ENCODE results near the gene DMRT2. TPM values are rescaled to one million over a fixed set of nuclear protein-coding genes. Genes with fewer than 3 reads are reported as not detected.

The DMRT2 gene
- total RNA-seq, 4 donors from 2014 or later = 6.8 to 19.0 (median 7.8) TPM

DNA sequence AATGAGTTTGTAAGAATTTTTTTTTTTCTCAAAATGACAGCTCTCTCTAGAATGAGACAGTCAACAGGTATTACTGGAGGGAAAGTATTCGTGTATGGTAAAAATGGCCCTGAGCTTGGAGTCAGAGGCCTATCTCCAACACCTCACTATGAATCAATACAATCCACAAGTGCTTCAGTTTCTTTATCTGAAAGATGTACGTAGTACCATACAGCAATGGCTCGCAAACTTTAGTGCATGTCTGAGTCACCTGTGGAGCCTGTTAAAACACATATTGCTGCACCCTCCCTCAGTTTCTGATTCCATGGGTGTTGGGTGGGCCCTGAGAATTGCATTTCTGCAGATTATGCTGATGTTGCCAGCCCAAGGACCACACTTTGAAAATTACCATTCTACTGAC lies 44.6 kb downstream of the DMRT2 start:
- TF ChIP-seq, protein P1, sequence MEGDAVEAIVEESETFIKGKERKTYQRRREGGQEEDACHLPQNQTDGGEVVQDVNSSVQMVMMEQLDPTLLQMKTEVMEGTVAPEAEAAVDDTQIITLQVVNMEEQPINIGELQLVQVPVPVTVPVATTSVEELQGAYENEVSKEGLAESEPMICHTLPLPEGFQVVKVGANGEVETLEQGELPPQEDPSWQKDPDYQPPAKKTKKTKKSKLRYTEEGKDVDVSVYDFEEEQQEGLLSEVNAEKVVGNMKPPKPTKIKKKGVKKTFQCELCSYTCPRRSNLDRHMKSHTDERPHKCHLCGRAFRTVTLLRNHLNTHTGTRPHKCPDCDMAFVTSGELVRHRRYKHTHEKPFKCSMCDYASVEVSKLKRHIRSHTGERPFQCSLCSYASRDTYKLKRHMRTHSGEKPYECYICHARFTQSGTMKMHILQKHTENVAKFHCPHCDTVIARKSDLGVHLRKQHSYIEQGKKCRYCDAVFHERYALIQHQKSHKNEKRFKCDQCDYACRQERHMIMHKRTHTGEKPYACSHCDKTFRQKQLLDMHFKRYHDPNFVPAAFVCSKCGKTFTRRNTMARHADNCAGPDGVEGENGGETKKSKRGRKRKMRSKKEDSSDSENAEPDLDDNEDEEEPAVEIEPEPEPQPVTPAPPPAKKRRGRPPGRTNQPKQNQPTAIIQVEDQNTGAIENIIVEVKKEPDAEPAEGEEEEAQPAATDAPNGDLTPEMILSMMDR (IDR thresholded peaks at IDR 0.05; ENCODE audit: low read depth) = no peak

DNA sequence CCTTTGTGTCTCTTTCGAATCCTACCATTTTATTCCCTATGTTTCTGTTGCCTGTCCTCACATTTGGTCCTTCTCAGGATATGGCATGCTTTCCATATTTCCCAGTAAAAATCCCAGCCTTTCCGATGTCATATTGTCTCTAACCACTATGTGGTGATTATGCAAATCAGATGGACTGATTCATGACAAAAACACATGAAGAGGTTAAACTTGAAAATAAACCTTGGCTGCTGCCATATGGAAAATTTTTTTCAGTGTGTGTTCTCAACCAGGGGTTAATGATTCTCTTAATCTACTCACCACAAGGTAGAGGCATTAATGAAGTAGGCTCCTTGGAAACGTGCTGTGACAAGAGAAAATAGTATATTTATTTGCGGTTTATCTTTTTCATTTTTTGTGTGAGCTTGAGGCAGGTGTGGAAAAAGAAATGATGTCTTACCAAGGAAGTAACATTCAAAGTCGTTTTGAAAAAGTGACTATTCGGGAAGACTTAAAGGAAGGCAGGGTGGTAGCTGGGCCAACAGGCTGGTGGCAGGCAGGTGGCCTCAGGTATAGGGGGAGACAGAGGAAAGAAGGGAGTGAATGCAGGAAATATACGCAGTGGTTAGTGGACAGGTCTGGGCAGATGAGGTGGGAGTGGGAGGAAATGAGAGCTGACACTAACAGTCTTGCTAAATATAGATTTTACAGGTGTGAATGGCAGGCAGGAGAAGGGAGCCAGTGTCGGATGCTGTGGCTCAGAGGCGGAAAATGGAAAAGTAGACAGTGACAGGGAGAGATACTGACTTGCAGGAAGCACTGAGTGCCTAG lies 46.2 kb downstream of the DMRT2 start:
- TF ChIP-seq, protein P1 (IDR thresholded peaks at IDR 0.05; ENCODE audit: low read depth) = no peak

DNA sequence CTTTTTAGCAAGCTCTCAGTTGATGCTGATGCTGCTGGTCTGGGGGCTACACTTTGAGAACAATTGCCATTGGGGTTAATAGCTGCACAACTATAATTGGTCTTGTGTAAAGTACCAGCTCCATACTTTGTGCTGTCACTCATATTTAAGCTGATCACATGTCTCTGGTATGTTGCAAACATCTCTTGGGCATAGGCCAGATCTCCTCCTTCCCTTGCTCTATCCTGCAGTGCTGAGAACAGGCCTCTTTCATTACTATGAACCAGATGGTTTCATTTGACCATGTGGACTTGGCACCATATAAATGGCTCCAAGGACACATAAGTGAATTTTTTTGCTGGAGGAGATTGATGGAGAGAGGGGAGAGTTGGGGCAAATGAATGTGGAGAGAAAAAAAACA lies 48.4 kb downstream of the DMRT2 start:
- TF ChIP-seq, protein P1 (IDR thresholded peaks at IDR 0.05; ENCODE audit: low read depth) = no peak

DNA sequence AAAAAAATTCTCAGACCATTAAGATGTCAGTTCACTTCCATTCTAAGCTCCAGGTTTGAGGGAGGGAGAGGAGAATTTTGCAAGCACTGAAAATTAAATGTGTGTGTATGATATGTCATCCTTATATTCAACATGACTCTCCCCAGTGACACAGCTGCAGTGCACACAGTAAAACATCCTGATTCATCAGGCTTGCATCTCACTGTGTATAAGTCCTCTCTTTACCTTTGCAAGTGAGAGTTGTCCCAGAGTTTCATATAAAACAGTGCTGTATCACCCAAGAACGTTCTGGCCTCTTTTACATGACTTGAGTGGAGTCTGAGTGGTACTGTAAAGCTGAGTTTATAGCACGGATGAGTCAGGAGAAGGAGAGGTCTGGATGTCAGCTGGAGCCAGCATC lies 50.0 kb downstream of the DMRT2 start:
- TF ChIP-seq, protein P1 (IDR thresholded peaks at IDR 0.05; ENCODE audit: low read depth) = no peak

DNA sequence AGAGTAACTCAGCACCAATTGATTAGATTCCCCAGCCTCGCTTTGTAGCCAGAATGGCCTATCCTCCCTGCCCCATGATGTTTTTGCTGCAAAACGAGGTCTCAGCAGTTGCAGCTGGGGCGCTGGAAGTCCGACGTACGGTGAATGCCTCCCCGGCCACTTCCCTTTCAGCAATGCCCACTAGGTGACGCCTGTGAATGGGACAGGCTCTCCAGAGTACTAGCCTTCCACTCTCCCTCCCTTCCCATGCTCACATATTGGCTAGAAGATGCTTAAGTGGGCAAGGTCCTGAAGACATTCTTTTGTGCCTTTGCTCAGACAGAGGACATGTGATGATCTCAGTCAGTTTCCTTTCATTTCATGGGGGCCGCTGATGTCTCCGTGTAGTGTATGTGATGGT lies 50.8 kb downstream of the DMRT2 start:
- TF ChIP-seq, protein P1 (IDR thresholded peaks at IDR 0.05; ENCODE audit: low read depth) = no peak

DNA sequence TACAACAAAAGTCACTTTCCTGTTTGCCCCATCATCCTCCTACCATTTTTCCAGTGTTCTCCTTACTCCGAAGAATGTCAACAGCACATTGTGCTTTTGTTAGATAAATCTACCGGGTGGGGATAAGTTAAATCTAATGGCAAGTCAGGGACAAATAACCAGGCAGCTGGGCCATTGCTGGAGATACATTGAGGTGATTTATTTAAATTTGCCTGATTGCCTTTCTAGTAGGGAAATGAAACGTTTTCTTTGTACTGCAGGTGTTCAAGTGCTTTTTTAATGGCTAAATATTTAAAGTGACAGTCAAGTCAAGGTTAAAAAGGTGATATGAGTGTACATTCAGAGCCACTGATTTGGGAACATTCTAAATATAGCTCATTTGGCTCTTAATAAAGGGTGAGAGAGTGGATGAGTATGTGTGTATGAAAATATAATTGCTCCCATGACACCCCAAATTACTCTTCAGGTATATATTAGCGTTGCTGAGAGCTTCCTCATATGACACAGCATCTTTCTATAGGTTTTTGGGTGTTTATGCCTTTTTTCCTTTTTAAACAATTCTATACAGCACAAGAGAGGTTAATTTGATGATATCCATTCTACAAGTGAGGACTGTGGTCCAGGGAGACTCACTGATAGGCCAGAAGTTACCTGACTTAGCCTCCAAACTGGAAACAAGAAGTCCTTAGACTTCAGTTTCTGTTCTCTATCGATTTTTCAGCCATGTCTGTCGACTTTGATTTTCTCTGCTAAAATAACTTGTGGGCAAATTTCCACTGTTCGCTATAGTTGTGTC lies 51.9 kb downstream of the DMRT2 start:
- TF ChIP-seq, protein P1 (IDR thresholded peaks at IDR 0.05; ENCODE audit: low read depth) = no peak

DNA sequence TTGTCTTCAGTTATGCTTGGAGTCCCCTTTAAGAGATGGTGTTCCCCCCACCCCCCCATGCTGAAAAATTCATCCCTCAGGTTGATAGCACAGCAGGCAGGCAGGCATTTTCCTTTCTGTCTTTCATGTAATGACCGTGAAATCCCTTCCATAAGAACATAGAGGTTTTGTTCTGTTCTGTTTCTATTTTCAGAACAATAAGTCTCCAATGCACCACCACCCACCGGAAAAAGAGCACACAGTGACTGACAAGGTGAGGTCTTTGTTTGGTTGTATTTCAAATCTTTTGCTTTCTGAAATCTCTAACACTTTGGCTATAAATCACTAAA lies 52.4 kb downstream of the DMRT2 start:
- TF ChIP-seq, protein P1 (IDR thresholded peaks at IDR 0.05; ENCODE audit: low read depth) = no peak
